OCI-LY7 (cell line): ENCODE measurements around the gene RIPPLY1. TPM values are rescaled to one million over a fixed set of nuclear protein-coding genes. Genes with fewer than 3 reads are reported as not detected.

Experiments used
- Bru-seq: library from RNA; stranded (reverse); fragments of 400-500 nt; gene quantifications from one replicate; lab custom pipeline; 2021; lab: Mats Ljungman, UMichigan
- BruChase-seq, 2 experiments: library from RNA; stranded (reverse); fragments of 400-500 nt; gene quantifications; one replicate each; lab custom pipeline; 2021; lab: Mats Ljungman, UMichigan
- BruUV-seq: library from RNA; stranded (reverse); fragments of 400-500 nt; replicated peaks from 2 replicates; lab custom pipeline; 2021; lab: Mats Ljungman, UMichigan
- CTCF ChIA-PET: fragments of 300-600 bp; sonication (Branson Sonifier 250); formaldehyde crosslinking; loops from one replicate; lab custom pipeline; 2022; ENCODE audit warnings: antibody characterized with exemption; ENCODE audit not compliant: unreplicated experiment; lab: Charles Lee
- POLR2A ChIA-PET: fragments of 300-600 bp; sonication (Branson Sonifier 250); formaldehyde crosslinking; loops from one replicate; lab custom pipeline; 2022; ENCODE audit warnings: antibody characterized with exemption; lab: Charles Lee
- DNase-seq: peaks from one replicate; pipeline ENCODE4 v3.0.0-alpha.2; 2015; ENCODE audit warnings: low spot score
- H2AFZ ChIP-seq: fragments of 200-600 bp; sonication (generic), shearing (Covaris generic); 2 replicates; pipeline ENCODE4 v1.6.1; 2014; ENCODE audit warnings: mild to moderate bottlenecking, antibody characterized with exemption, low read length, moderate library complexity
- H3K27ac ChIP-seq: fragments of 200-600 bp; sonication (generic); 2 replicates; pipeline ENCODE4 v1.5.1; 2014; ENCODE audit warnings: mixed run types, low read depth, mild to moderate bottlenecking, moderate library complexity, low read length, inconsistent platforms; ENCODE audit not compliant: poor library complexity, severe bottlenecking
- H3K36me3 ChIP-seq: fragments of 200-600 bp; sonication (generic); 2 replicates; pipeline ENCODE4 v1.6.1; 2014; ENCODE audit warnings: mild to moderate bottlenecking, antibody characterized with exemption, low read length, moderate library complexity, mixed read lengths; ENCODE audit not compliant: insufficient read depth
- H3K4me1 ChIP-seq: fragments of 200-600 bp; sonication (generic); 2 replicates; pipeline ENCODE4 v1.5.1; 2014; ENCODE audit warnings: mild to moderate bottlenecking, low read length; ENCODE audit not compliant: insufficient read depth, poor library complexity, severe bottlenecking
- H3K4me2 ChIP-seq: fragments of 200-600 bp; sonication (generic); 2 replicates; pipeline ENCODE4 v1.6.1; 2014; ENCODE audit warnings: mild to moderate bottlenecking, low read length
- H3K4me3 ChIP-seq: fragments of 200-600 bp; sonication (generic); 2 replicates; pipeline ENCODE4 v1.5.1; 2014; ENCODE audit warnings: mild to moderate bottlenecking, low read depth, low read length; ENCODE audit not compliant: poor library complexity, severe bottlenecking
- H3K79me2 ChIP-seq: fragments of 200-600 bp; sonication (generic); 2 replicates; pipeline ENCODE4 v1.6.1; 2016; ENCODE audit warnings: low read depth, mild to moderate bottlenecking, low read length, moderate library complexity, mixed read lengths; ENCODE audit not compliant: insufficient read depth
- H3K9me2 ChIP-seq: fragments of 200-600 bp; sonication (generic); 2 replicates; pipeline ENCODE4 v1.6.1; 2016; ENCODE audit warnings: mild to moderate bottlenecking, low read length, mixed read lengths; ENCODE audit not compliant: insufficient read depth
- H3K9me3 ChIP-seq: fragments of 200-600 bp; sonication (generic); 2 replicates; pipeline ENCODE4 v1.6.1; 2014; ENCODE audit warnings: mild to moderate bottlenecking, mixed run types, low read length, mixed read lengths
- H4K20me1 ChIP-seq: fragments of 200-600 bp; sonication (generic); 2 replicates; pipeline ENCODE4 v1.6.1; 2014; ENCODE audit warnings: mild to moderate bottlenecking, antibody characterized with exemption, low read length, moderate library complexity, mixed read lengths; ENCODE audit not compliant: insufficient read depth
- CTCF ChIP-seq: fragments of 200-600 bp; sonication (generic); conservative IDR thresholded peaks from 2 replicates; pipeline ENCODE4 v1.5.1; 2014; ENCODE audit warnings: mild to moderate bottlenecking, antibody characterized with exemption, low read length, moderate library complexity, mixed read lengths
- EZH2phosphoT487 ChIP-seq: fragments of 200-600 bp; sonication (generic); IDR thresholded peaks from 2 replicates; pipeline ENCODE4 v1.6.1; 2018; ENCODE audit warnings: low read depth, borderline replicate concordance, mild to moderate bottlenecking, mixed run types, antibody characterized with exemption, low read length, moderate library complexity, mixed read lengths
- intact Hi-C: fragments of 100-400 bp; cut with micrococcal nuclease; formaldehyde crosslinking; loops from one replicate; pipeline ENCODE4 v1.10.0; 2022; ENCODE audit not compliant: unreplicated experiment
- long read RNA-seq: library from polyadenylated mRNA; stranded (forward); transcript quantifications from one replicate; pipeline ENCODE4 v2.0.0, GENCODE V29; 2022
- total RNA-seq, 2 experiments: library from RNA; depleted of rRNA in 1 of 2; stranded (reverse); fragments of >200 nt in 1 of 2; shearing (Covaris generic) in 1 of 2; gene quantifications; 2 replicates each; pipeline ENCODE4 v1.2.3, GENCODE V29; 2014 to 2022

Gene RIPPLY1, protein sequence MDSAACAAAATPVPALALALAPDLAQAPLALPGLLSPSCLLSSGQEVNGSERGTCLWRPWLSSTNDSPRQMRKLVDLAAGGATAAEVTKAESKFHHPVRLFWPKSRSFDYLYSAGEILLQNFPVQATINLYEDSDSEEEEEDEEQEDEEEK
- not detected in 2 replicates for total RNA-seq (2014; rRNA removed; shearing (Covaris generic))
- not detected in 2 replicates for total RNA-seq (2022)
- Bru-seq, nascent RNA = not detected
- not detected for BruChase-seq, experiment 1, labeled RNA remaining after a 6-hour chase
- not detected for BruChase-seq, experiment 2, labeled RNA remaining after a 2-hour chase
- long read RNA-seq = 0 reads

GRCh38 chrX:106903291-106903824 lies at the start of gene RIPPLY1:
Gene RIPPLY1, minus strand, starts transcription at chrX:106903341. Its CDS starts 54 bp downstream, at chrX:106903287.
- Histone ChIP-seq H3K9me3 (no peaks in the 10 kb centered on the region), H3K9me2 (no peaks in the 10 kb centered on the region), H3K79me2 (no peaks in the 10 kb centered on the region), H4K20me1 (no peaks in the 10 kb centered on the region), H3K4me3 (no peak within 1 kb of the TSS), H3K36me3 (no peaks in the 10 kb centered on the region), H3K4me2 (no peak within 1 kb of the TSS), H2AFZ (no peak within 1 kb of the TSS), H3K27ac (no peak within 1 kb of the TSS), H3K4me1 (no peaks in the 10 kb centered on the region)
- intact Hi-C loops = no loop called here
- ChIA-PET POLR2A (interaction anchor here (1.2 kb wide), 1 partner anchor 20 kb away, joined by 3 read pairs; no protein-coding TSS in a partner anchor), CTCF (no interaction called here)
- no peak for DNase-seq
- BruUV-seq = no TSS peak
- no peak for TF ChIP-seq CTCF
- no peak for TF ChIP-seq EZH2phosphoT487

DNA sequence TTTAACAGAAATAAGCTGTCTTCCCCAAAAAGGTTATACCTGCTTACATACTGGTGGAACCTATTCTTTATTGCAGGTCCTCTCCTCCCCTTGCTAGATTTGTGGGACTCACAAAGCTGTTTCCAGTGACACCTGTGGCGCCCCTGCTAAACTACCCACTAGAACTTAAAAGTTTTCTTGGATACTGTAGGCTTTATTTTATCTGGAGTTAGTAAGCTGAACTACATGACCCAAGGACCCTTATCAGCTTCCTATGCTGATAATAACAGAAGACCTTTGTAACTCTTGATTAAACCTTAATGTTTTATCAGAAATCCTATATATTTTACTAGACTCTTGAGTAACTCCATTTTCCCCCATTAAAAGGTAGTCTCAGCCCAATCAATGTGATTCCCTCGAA lies 49.4 kb upstream of the RIPPLY1 start:
- peaks cover 6% of the 10 kb centered on the region; the same call in 1 of the 2 replicates for H3K36me3 ChIP-seq
- CTCF ChIA-PET = no interaction called here
- no peak overlapping the region for H3K4me2 ChIP-seq
- POLR2A ChIA-PET = no interaction called here
- TF ChIP-seq CTCF (no peak), EZH2phosphoT487 (no peak)
- no peaks in the 10 kb centered on the region for H4K20me1 ChIP-seq
- no peaks in the 10 kb centered on the region for H3K4me1 ChIP-seq
- no peak overlapping the region for H2AFZ ChIP-seq
- no peak overlapping the region for H3K4me3 ChIP-seq
- BruUV-seq = no TSS peak
- intact Hi-C loops = no loop called here
- no peak for DNase-seq
- no peaks in the 10 kb centered on the region for H3K9me3 ChIP-seq
- no peak overlapping the region for H3K27ac ChIP-seq
- H3K79me2 ChIP-seq = no peaks in the 10 kb centered on the region
- no peaks in the 10 kb centered on the region for H3K9me2 ChIP-seq

- no peaks in the 10 kb centered on the region for H4K20me1 ChIP-seq
- ChIA-PET CTCF (no interaction called here), POLR2A (no interaction called here)
- no peaks in the 10 kb centered on the region for H3K9me3 ChIP-seq
- no peak overlapping the region for H3K4me3 ChIP-seq
- no peak overlapping the region for H2AFZ ChIP-seq
- H3K4me1 ChIP-seq = no peaks in the 10 kb centered on the region
- H3K36me3 ChIP-seq = peaks cover 5% of the 10 kb centered on the region; the same call in 1 of the 2 replicates
- no peak for TF ChIP-seq EZH2phosphoT487
- no peak for TF ChIP-seq CTCF
- H3K27ac ChIP-seq = no peak overlapping the region
- H3K4me2 ChIP-seq = no peak overlapping the region
- no peak for DNase-seq
- H3K79me2 ChIP-seq = no peaks in the 10 kb centered on the region
- intact Hi-C loops = no loop called here
- no peaks in the 10 kb centered on the region for H3K9me2 ChIP-seq
- BruUV-seq = no TSS peak
These were observed 48.9 kb upstream of the RIPPLY1 start for GRCh38 chrX:106952089-106952488.
